GM18861 (cell line): Measurements from ENCODE around the gene FRMPD1.

Experiments used
- ATAC-seq: cut with Tn5 transposase; IDR thresholded peaks from one replicate; pipeline ENCODE4 v1.9.1; 2021; ENCODE audit not compliant: unreplicated experiment

Gene FRMPD1

DNA sequence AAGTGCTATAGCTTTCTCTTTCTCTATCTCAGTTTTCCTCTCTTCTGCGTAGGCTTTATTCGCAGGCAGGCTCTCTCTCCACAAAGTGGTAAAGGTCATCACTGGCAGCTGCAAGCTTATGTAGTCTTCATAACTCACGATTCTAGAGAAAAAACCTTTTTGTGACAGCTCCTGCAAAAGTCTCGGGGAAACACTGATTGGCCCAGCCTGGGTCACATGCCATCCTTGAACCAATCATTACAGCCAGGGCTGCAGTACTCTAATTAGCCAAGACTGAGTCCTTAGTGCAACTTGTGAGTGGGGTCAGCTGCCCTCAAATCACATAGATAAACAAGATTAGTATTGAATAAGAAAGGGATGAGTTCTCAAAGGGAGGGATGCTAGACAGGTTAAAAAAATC, 18.3 kb upstream of the FRMPD1 start:
- ATAC-seq, result no peak

DNA sequence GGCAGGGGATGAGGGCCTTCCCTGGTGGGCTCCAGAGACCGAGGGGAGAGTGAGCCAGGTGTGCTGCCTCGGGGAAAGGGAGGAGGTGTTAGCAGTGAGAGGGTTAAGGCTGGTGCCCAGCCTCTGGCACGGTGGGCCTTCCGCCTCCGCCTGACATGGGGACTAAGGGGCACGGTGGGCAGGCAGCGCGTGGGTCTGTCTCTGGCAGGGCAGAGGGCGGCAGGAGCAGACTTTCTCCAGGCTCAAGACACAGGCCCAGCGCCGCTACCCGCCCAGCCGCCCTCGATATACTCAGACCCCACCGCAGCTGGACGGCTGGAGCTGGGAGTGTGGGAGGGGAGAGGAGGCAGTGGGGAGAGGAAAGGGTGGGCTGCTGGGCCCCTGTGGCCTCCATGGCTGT, 14.9 kb upstream of the FRMPD1 start:
- ATAC-seq, result no peak

DNA sequence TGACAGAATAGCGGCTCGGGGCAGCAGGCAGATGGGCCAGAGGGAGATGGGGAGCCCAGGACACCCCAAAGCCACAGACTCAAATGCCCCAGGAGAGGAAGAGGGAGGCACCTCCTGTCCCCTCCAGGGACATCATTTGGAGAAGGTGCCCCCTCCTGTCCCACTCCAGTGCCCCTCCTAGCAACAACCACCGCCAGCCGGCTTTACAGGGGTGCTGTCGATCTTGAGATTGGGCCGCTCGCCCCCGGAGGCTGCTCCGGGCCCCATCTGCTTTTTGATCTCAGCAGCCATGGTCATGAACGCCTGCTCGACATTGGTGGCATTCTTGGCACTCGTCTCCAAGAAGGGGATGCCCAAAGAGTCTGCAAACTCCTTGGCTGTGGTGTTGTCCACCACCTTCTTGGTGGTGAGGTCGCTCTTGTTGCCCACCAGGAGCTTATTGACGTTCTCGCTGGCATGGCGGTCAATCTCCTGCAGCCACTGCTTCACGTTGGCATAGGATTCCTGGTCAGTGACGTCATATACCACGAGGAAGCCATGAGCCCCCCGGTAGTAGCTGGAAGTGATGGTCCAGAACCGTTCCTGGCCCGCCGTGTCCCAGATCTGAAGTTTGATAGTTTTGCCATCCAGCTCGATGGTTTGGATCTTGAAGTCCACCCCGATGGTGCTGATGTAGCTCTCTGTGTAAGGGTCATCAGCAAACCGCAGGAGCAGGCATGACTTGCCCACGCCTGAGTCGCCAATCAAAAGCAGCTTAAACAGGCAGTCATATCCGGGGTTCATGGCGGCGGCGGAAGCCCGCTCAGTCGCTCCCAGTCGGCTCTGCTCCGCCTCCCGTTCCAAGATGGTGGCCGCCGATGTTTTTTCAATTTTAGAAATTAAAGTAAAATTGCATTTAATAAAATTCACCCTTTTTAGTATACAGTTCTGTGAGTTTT, 14.0 kb upstream of the FRMPD1 start:
- no peak for ATAC-seq

DNA sequence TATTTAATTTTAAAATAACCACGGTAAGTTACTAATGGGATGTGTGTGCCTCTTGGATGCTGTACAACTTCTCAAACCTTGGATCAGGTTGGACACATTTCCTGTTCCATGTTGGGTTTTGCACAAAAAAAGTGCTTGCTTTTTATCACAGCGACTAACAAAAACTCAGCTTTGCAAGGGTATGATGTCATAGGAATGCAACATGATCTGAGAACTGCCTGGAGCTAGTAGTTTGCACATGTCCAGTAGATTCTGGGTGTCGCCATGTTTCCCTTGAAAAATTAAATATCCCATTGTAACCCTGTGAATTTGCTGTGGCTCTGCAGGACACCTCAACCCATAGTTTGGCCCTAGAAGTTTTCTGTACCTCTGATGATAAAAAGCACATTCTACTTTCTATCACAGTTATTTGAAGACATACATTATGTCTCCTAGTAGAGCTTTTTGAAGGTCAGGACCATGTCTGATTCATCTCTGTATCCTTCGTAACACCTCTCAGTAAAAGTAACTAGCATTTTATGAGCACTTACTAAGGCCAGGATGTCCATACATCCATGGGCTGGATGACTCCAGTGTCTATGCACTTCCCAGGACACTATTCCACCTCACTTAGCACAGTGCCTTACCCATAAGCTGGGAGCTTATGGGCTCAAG, 11.5 kb upstream of the FRMPD1 start:
- no peak for ATAC-seq

DNA sequence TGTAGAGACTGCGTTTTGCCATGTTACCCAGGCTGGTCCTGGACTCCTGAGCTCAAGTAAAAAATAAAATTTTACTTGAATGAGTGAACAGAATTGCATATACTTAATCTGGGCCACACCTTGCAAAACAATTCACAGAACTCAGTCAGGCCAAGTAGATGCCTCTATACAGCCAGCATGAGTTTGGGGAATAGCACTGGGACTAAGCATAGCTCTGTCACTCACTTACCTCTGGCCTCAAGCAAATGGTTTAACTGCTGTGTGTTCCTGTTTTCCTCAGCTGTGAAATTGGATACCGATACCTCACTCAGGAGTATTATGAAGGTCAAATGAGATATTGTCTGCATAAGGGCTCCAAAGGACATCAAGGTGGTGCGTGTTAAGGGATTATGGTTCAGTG, 10.9 kb upstream of the FRMPD1 start:
- no peak for ATAC-seq

DNA sequence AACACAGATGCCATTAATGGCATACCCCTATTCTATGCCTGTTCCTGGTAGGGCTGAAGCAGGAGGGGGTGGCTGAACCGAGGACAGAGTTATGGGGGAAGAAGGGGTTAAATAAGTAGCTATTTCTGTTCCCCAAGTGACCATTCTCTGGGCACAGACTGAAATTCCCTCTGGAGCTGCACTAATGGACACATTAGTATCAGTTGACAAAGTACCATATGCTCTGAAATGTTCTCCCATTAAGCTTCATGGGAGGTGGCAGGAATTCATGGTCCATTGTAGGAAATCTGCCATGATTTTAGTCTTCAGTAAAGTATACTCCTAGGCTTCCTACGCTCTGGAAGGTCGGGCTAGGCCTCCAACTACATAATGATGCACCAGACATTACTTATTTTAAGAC, 10.5 kb upstream of the FRMPD1 start:
- ATAC-seq, result no peak

DNA sequence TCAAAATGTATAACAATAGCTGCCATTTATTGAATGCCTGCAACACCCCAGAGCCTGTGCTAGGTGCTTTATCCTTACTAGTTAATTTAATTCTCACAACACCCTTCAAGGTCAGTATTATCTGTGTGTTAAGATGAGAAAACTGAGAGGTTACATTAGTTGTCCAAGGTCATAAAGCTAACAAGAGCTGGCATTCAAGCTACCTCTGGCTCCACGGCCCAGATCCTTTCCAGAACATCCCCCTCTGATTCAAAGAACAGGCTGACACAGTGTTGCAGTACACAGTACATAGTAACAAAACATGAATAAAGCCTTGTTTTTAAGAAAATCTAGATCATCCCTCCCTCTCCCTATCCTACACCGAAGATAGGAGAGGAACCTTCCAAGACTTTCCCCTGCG, 9.4 kb upstream of the FRMPD1 start:
- no peak for ATAC-seq

DNA sequence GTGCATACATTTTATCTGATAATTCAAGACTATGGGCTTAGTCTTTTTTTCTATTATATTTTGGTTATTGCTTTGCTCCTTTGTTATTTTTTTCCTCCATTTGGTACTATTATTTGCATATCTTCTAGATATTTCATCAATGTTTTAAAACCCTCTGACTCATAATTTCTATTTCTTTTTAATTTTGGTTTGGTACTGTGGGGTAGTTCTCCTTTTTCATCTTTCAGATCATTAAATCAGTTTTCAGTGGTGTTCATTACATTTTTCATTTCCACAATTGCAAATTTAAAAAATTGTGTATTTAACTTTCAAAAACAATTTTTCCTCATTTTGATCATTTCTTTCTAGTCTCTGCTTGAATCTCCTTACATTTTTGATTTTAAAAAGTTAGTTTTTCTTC, 7.5 kb upstream of the FRMPD1 start:
- ATAC-seq, result no peak

DNA sequence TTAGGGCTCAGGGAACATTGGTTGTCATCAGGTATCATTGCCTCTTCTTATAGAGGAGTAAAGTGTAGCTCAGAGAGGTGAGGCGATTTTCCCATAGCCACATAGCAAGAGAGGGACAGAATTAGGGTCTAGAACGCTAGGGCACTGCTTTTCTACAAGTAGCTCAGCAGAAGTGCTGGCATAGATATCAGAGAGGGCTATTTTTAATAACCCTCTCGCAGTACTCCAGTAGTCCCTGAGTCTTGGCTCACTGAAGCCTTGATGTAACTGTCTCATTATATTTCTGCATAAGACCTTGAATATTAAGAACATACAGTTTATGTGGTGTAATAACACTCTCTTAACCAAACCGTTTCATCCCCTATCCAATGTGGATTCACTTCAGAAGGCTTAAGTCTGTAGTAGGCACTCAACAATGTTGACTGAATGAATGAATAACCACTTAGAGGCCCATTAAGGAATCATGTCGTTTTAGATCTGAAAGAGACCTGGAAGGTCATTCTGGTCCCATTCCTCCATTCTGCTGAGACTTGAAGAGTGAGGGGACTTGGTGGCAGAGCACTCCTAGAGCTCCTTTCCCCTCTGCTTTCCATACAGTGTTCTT, 4.7 kb upstream of the FRMPD1 start:
- no peak for ATAC-seq

DNA sequence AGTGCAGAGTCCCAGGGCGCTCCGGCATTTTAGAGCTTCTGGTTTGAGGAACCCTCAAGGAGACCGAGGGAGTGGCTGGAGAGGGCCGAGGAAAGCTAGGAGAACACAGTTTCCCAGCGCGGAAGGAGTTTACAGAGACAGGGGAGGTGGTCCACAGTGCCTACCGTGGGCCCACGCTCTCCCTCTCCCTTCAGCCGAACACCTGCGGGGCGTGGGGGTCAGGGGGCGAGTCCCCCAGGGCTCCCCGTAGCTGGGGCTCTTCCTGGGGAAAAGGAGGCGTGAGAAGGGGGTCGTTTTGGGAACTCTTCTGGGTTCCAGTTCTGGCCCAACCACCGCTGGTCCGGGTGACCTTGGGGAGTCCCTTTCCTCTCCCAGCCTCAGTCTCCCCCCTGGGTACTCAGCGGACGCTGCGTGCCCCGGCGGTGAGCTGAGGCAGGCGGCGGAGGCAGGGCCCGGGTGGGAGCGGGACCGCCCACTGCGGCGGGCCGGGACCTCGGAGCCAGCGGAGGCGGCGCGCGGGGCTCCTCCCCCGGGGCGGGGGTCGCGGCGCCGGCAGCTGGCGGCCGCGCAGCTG, 368 bp upstream of the FRMPD1 start:
- ATAC-seq, result no peak

DNA sequence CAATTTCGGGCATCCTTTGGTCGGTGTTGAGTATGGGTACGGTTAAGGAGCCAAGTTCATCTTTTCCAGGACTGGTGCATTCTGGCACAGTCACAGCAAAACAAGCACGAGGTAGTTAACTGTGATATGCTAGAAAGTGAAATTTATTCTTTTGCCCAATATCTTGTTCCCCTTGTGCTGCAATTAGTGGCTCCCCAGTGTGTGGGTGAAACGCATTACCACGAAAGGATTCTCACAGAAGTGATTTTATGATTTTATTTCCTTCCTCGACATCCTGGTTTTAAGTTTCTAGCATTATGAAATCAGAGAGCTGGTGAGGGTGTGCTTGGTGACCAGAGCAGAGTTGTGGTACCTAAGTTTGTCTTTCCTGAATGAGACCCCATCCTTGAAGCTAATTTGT, 1.5 kb downstream of the FRMPD1 start:
- no peak for ATAC-seq

DNA sequence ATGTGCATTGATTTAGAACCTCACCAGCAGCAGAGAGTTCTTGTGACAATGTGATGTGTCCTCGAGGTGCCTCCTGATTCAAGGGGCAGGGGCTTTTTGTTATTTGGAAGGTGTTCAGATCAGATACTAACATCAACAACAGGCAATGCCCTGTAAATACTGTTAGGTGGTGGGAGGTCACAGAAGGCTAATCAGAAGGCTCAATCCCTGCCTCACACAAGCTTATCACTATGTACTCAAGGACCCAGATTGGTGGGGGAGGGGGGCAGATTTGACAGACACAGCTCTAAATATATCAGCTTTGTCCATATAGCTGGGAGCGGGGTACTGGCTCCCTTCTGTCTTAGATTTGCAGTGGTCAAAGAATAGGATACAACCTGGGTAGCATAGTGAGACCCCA, 2.6 kb downstream of the FRMPD1 start:
- no peak for ATAC-seq

DNA sequence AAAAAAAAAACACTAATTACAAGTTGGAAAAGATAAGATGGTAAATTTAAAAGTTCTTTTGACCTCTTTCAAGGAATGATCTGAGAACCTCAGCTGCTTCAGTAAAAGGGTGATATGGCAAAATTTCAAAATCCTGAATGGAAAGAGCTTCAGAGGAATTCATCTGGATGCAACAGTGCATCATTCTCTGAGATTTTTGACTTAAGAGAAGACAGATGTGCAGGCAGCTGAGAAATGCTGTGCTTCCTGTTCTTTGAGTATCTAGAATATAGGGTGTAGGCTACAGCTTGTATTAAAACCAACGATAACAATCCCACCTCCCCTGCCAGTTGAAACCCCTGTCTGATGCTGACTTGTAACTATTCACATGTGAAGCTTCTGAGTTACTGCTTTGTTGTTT, 6.2 kb downstream of the FRMPD1 start:
- no peak for ATAC-seq

DNA sequence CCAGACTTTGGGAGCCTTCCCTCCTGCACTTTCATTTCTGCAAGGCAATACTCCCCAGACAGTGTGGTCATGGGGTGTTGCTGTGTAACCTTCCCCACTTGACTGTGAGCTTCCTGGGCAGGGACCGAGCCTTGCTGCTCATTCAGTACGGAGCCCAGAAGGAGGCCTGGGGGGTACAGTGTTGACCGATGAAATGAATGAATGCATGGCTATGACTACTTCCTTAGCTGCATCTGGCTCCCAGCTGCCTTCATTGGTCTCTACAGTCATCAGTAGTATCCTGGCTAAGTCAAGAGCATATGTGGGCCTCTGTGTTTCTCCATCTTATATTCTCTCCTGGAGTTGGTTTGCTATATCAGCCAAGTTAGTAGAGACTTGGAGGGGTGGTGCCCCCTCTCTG, 9.9 kb downstream of the FRMPD1 start:
- ATAC-seq, result no peak

DNA sequence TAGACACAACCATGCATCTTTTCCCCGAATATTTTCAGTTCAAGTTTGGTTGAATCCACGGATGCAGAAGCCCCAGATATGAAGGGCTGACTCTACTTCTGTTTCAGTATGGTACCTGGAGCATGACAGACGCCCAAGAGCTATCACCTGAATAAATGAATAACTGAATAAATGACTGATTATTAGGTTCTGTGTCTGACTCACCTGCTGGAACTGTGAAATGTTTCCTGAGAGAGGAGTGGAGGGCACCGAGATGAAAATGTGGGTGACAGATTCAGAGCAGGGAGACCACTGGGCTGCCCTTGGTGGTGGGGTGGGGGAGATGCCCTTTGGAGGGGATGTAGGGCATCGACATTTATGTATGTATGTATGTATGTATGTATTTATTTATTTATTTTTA, 13.2 kb downstream of the FRMPD1 start:
- ATAC-seq, result no peak

DNA sequence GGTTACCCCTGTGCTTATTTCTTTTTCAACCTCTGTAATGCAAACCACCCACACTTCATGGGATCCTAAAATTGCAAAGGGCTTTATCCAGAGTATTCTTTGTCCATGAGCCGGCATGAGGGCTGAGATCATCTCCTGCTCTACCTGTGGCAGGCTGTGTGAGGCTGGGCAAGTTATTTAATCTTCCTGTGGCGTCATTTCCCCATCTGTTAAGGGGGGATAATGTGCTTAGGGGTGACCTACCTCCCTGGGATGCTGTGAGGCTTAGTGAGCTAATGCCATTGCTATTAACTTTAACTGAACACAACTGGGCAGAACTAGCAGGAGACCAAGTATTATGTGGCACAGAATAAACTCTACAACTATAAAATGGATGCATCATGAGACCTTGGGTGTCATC, 17.0 kb downstream of the FRMPD1 start:
- ATAC-seq, result no peak

DNA sequence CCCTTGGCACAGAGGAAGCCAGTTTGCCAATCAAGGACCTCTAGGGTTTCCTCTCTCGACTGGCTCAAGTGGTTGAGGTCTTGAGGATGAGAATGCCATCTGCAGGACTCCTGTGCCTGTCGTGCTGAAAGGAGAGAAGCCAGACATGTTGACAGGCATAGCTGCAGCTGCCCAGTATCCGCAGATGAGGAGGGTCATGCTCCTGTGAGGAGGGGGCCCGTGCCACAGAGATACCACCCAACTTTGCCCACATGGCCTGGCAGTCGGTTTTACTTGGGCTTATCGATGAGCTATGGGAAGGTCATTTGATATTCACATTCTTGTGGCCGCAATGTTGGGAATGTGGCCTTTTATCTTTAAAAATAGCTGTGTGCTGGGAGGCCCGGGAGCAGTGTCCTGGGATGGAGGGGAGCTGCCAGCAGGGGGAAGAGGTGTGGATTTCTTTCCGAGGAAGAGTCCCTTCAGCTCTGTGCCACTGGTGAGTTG, 17.4 kb downstream of the FRMPD1 start:
- no peak for ATAC-seq

DNA sequence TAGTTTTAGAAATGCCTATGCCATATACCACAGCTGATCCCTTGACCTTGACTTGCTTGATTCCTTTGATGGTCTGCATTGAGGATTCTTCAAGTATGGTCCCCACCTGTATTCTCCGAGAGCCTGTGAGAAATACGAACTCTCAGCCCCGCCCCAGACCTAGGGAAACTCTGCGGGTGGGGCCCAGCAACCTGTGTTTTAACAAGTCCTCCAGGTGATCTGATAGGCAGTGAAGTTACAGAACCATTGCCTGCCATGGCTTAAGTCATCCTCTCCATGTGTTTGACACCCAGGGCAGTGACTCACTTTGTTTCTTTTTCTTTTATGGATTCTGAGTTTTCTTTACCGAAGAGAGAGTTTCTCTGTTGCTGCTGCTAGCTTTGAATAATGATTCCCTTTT, 18.5 kb downstream of the FRMPD1 start:
- no peak for ATAC-seq

DNA sequence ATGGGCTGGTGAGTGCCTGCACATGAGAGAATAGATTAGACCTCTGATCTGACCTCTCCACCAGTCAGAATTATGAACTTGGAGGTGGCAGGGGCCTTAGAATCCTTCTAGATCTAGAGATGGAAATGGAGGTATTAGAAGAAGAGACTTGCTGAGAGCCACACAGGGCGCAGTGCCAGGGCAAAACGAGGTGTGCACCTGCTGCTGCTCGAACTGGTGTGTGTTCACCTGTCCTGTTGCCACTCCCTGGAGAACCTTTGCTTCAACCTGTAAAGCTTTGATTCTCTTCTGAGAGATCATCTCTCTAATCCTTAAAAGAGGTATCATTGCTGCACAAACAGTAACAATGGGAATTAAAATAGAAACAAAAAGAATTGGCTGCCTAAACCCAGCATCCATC, 24.9 kb downstream of the FRMPD1 start:
- ATAC-seq, result no peak

DNA sequence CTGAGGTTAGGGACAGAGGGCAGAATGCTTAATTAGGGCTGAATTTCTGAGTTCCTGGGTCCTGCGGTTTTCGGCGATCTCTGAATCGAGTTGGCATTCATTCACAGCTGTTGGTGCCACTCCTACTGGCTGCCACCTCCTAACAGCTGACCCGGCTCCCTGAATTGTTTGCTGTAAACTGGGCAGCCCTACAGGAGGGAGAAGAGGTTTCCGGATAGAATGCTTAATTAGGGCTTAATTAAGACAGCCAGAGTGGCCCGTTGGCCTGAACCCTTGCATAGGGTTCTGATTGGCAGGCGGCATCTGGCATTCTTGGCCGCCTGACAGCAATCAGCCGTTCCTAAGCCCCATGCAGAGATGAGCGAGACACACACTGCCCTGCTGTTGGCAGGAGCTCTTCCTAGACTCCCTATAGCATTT, 25.7 kb downstream of the FRMPD1 start:
- ATAC-seq, result no peak

DNA sequence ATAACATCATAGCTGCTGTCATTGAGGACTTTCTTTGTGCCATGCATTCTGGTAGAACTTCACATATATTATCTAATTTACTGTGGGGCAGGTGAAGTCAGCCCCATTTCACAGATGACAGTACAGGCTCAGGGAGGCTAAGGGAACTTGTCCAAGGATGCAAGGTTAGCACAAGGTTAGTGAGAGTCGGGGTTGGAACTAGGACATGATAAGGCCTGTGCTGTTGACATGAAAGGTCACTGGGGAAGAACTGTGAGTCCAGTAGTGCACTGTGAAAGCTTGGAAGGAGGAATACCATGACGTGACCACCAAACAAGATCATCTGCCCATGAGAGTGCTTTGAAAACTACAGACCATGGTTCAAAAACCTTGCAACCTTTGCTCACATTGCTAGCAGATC, 26.7 kb downstream of the FRMPD1 start:
- ATAC-seq, result no peak
